Inflammatory macrophage treated with lipopolysaccharide for 1 hour (primary cell): ENCODE data around the gene GEMIN4.
A peak's percentile ranks its signal among the peaks of the same experiment; 100 is the strongest.
"Not testable (repeated sequence)": the region's sequence is repeated elsewhere in the genome, so short reads cannot be mapped to it uniquely, and the experiment has no call there.

Experiments used
- DNase-seq, 2 donors: peaks; one replicate each; pipeline ENCODE4 v3.0.0-alpha.2; 2020 to 2022

Gene GEMIN4

GRCh38 chr17:699345-699744 lies 52.7 kb downstream of the GEMIN4 start:
- peak; percentile 75 to 81 for DNase-seq

- not testable (repeated sequence) for DNase-seq
These were observed 54.0 kb downstream of the GEMIN4 start for GRCh38 chr17:698096-698495.

GRCh38 chr17:697682-698081 lies 54.4 kb downstream of the GEMIN4 start:
- DNase-seq = no peak

GRCh38 chr17:696369-696768 lies 55.7 kb downstream of the GEMIN4 start:
- no peak for DNase-seq
